Stimulated activated CD8-positive, alpha-beta memory T cell treated with anti-CD3 and anti-CD28 coated beads, Interleukin-4, amount 100 ng/mL, for 48 hours (primary cell): ENCODE results near the gene EHD1.

Source experiments
- DNase-seq: peaks from one replicate; pipeline ENCODE4 v3.0.0-alpha.2; 2020

EHD1 gene

DNA sequence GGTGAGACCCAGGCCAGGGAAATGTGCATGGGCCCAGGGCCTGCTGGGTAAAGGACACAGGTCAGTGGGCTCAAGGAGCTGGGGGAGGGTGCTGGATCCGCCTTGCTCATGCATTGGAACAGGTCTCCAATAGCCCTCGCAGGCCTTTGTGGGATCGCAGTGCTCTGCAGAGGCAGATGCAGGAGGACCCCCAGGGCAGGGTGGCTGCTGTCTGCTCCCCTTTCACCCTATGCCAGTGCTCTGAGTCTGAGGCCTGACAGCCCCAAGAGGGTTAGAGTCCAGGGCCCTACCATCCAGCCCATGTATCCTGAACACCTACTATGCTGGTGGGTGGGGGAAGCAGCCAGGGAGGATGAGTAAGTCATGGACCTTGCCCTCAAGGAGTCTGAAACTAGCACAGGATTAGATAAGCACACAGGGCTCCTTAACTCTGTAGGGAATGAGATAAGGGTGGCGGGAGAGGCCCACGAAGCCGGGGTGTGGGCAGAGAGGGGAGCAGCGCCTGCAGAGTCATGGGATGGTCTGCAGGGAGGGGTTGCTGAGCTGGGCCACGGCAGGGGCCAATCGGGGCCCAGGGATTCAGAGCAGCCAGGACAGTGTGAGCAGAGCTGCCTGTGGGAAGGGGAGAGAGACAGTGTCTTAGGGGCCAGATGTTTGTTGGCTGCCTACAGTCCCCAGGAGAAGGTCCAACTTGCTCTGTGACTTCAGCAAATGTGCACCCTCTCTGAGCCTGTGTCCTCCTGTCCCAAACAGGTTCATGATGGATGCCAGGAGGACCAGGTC, 10.5 kb upstream of the EHD1 start:
- no peak for DNase-seq

DNA sequence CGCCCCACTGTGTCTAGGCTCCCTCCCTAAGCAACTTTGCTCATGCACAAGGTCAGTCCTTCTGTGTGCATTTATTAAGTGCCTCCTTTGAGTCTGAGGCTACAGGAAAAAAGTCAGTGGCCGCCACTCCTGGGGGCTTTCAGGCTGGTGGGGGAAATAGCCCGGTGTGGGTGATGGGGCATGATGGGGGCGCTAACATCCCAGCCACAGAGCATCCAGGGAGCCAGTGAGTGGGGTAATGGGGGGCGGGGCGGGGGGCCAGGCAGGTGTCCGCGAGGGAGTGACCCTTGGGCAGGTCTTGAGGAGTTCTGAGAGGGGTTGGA, 9.9 kb upstream of the EHD1 start:
- no peak for DNase-seq

DNA sequence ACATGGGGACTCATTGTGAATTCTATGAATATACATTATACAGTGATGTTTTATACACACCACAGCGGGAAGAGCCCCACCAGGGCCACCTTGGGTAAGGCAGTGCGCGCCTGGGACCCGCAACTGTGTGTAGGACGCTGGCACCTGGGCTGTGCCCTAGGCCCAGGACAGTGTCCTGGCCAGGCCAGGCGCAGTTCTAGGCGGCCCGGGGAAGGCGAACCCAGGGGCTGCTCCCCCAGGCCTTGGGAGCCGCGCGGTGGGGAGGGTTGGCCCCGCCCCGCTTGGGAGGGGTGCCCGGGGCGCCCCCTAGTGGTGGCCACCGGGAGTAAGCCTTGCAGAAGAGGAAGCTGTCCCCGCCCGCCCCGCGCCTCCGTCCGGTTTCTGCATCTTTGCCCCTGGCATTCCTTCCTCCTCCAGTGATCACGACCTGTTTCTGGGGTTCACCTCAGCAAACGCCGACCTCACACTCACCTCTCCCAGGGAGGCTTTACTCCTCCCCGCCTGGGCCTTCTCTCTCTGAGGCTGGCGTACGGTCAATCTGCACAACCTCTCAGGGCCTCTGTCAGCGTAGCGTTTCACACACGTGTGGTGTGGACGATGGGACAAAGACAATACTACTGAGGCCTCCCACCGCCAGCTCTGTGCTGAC, 9.5 kb upstream of the EHD1 start:
- DNase-seq: peak; percentile 93

DNA sequence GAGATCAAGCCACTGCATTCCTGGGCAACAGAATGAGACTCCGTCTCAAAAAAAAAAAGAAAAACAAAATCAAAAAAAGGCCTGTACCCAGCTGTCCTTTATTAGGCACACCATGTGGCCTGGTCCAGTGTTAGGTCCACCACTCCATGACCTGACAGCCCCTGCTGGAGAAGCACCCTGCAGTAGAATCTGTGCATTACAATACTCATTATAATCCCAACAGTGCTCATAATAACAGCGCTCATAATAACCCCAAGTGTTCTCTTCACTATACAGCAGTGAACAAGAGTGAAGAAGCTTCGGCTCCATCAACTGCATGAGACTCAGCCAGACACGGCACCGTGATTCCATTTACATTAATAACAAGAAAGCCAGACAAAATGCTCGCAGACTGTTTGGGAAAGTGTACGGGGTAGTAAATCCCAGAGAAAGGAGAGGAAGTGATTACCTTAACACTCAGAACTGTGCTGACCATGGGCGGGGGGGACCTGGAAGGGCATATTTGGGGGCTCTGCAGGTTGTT, 8.9 kb upstream of the EHD1 start:
- DNase-seq: no peak

DNA sequence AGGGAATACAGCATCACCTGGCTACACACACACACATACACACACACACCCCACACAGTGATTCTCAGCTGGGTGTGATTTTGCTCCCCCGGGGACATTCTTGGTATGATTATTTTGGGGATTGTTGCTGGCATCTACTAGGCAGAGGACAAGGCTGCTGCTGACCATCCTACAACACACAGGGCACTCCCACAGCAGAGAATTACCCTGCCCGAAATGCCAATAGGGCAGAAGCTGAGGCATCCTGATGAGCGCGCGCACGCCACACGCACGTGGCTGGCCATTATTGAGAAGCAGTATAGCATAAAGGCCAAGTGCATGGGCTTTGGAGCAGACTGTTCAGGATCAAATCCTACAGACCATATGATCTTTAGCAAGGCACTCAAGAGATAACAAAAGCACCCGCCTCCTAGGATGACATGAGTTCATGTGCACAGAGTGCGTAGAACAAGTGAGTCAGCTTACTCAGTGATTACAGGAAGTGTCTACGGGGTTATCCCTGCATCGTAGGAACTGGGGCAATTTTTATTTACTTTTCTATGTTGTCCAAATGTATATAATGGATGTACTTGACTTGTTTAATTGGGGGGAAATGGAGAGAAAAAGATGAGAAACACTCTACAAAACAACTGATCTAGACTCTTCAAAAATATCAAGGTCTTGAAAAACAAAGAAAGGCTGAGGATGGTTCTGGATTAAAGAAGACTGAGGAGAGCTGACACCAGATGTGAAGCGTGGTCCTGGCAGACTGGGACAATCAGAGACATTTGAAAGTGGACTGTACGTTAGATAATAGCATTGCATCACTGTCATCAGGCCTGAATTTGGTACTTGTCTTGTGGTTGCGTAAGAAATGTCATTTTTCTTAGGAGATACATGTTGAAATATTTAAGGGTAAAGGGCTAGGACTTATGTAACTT, 7.2 kb upstream of the EHD1 start:
- no peak for DNase-seq

DNA sequence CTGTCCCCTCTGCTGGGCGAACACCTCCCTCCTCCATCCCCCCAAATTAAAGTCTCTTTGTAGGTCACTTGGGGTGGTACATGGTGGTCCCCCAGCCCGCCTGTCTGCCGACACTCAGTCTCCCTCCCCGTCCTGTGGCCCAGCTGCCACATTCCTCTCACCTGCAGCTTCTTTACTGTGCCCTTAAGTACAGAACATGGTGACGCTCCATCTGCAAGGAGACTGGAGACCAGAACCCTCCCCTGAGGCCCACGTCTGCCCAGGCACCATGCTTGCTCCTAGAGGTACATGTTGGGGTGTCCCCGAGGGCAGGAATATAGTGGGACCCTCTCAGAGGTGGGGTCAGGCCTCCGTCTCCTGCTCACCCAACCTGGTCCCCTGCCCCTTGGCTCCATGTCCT, 5.6 kb upstream of the EHD1 start:
- DNase-seq: no peak

DNA sequence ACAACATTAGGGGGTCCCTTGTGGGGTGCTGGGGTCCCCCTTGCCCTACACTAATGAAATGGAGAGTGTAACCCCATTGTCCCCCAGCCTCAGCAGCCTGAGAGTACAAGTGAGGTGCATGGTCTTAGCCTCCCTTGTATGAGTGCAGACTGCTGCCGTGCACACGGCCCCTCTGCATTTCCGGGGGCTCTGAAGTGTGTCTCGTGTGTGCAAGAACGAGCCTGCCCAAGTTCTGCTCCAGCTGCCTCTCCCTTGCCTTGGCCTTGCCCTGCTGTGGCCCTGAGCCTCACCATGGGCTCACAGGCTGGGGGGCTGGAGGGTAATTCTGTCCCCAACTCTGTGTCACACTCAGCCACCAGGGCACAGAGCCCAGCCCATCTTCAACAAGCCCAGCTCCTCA, 5.2 kb upstream of the EHD1 start:
- DNase-seq: no peak

DNA sequence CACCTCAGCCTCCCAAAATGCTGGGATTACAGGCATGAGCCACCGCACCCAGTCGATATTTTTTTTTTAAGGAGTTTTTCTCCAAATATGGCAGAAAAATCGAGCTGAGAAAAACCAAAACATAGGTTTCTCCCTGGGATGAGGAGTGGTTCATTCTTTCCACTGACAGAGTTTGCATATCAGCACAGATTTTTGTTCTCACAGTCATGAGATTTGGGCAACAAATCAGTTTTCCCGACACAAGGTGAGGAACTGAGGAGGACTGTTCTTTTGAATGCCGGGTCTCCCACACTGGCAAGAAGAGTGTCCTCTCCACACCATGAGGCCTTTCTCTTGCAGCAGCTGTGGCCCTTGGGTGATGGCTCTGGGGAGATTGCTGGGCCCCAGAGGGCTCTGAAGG, 3.8 kb upstream of the EHD1 start:
- DNase-seq: no peak

DNA sequence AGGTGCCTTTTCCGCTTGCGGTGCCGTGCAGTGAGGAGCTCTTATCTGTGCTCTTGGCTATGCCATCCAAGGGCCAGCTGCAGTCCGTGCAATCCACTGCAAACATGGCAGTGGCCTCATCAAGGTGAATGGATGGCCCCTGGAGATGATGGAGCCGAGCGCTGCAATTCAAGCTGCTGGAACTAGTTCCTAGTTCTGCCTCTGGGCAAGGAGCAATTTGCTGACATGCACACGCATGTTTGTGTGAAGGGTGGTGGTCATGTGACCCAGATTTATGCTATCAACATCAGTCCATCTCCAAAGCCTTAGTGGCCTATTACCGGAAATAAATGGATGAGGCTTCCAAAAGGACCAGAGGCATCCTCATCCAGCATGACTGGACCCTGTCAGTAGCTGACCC, 3.1 kb upstream of the EHD1 start:
- DNase-seq: no peak

DNA sequence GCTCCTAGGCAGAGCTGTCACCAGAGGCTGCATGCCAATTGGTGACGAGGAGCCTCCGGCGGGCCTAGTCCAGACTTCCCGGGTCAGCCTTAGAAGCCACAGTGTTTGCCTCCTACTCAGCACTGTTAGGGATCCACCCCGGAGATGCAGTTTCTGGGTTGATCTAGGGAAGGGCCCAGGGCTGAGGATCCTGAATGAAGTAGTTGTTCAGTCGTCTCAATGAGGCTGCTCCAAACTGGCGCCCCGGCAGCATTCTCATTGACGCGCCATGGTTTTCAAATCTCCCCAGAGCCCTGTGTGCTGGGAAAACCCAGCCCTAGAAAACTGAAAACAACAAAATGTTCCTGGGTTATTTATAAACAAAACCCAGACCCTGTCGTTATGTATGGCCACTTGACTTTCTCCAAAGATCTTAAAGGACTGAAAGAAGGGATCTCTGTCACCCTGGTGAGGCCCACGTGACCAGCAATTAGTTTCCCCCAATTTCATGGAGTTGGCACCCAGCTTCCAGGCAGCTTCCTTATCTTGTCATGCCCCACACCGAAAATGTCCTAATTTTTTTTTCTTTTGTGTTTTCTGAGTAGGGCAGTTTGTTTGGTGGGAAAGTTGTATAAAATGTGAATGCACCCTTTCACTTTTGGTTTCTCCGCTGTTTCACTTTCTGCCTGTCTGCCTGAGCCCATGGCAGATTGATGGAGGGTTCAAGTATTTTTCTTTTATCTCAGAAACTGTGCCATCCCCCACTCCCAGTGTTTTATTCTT, 2.0 kb upstream of the EHD1 start:
- DNase-seq: peak; percentile 28

DNA sequence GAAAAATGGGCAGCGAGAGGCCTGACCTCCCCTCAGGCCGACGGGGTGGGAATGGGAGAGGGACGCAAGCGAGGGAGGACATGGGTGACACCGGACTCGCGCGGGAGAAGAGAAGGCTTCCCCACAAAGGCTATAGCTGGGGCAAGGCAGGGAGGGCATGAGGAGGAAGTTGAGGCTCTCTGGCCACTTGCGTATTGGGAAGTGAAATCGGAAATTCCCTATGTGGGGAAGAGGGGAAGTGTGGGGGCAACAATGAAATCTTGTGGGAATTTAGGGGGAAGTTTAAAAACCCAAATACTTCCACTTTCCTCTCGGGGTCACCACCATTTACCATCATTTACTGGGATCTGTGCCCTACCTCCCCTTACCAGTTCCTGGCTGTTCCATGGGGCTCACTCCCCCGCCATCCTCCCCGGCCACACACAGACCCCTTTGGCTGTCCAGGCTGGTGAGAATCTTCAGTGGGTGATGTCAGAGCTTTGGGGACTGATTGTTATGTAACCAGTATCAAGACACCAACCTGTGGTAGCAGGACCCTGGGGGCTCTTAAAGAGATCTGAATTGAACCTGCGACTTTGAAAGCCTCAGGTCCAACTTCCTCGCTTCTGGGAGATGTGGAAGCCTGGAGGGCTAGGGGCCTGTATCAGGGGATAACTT, 951 bp upstream of the EHD1 start:
- DNase-seq: peak; percentile 39

DNA sequence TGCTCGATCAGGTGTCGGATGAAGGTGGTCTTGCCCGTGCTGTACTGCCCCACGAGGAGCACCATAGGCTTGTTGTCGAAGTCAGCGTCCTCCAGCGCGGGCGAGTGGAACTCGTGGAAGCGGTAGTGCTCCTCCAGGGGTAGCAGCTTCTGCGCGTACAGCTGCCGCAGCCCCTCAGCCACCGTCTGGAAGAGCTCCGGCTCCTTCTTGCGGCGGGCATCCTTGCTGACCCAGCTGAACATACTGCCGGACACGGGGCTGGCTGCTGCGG, 263 bp downstream of the EHD1 start:
- DNase-seq: no peak

DNA sequence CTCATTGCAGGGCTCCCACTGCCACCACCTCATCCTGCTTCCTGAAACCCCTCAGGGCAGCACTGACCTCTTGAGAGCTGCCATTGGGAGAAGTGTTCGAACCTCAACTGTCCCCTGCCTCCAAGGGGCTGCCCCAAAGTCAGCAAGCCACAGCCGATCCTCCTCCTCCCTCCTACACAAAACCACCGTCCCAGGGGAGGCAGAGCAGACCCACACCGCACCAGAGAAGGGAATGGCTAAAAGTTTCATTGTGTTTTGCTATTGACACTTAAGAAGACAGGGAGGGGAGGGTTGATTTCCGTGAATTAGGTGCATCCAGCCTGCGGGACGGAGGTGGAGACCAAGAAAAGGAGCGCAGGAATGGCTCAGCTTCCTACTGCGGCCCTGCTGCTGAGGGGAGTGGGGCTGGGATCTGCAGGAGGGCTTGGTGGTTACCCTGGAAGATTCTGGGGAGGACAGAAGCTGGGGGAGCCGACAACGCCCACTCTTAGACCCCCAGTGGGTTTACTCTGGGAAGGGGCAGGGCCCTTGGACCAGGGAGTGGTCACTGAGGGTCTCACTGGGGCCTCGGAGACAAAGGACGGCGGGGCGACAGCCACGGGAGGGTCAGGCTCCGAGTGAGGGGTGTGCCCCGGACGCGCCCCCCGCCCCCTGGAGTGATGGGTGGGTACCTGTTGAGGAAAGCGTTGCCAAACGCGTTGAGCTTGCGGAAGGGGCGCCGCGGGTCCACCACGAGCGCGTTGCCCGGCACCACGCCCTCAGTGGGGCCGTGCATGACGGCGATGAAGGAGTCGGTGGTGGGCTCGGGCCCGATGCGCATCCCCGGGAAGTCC, 815 bp downstream of the EHD1 start:
- no peak for DNase-seq

DNA sequence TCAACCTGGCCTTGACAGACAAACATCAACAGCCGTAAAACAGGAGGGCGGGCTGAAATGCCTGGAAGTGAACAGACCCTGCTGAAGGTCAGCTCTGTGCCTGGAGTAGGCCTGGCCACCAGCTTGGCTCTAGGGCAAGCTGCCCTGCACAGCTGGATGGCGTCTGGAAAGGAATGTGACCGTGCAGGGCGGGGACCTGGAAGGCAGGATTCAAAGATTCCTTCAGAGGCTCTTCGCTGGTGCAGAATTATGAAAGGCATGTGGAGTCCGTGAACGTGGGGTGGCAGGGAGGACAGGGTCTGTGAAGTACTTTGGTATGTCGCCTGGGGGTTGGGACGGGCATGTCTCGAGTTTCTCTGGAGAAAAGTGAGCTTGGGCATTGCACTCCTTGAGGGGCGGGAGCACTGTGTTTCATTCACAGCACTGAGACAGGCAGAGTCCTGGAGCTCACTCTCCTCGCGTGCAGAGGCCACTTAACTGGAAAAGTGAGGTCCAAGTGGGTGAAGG, 1.5 kb downstream of the EHD1 start:
- no peak for DNase-seq

DNA sequence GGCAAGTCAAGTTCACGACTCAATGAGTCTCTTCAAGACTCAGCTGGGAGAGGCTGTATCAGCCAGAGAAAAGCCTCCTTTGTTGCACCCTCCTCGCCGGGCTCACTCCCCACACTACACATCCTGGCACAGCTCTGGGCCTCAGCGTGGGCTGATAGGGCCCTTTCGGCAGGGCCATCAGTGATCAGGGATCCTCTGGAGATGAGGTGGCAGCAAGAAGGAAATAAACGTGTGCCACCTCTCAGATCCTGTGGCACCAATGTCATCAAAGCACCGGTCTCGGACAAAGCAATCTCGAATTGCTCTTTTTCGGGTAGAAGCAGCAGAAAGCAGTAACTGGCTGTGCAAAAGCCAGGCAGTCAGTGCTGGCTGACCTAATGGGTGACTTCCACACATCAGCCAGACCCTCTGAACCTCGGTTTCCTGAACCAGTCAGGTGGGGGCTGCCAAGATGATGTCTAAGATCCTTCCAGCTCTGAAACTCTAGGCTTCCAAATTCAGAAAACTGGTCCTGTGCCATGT, 2.1 kb downstream of the EHD1 start:
- DNase-seq: peak; percentile 70

DNA sequence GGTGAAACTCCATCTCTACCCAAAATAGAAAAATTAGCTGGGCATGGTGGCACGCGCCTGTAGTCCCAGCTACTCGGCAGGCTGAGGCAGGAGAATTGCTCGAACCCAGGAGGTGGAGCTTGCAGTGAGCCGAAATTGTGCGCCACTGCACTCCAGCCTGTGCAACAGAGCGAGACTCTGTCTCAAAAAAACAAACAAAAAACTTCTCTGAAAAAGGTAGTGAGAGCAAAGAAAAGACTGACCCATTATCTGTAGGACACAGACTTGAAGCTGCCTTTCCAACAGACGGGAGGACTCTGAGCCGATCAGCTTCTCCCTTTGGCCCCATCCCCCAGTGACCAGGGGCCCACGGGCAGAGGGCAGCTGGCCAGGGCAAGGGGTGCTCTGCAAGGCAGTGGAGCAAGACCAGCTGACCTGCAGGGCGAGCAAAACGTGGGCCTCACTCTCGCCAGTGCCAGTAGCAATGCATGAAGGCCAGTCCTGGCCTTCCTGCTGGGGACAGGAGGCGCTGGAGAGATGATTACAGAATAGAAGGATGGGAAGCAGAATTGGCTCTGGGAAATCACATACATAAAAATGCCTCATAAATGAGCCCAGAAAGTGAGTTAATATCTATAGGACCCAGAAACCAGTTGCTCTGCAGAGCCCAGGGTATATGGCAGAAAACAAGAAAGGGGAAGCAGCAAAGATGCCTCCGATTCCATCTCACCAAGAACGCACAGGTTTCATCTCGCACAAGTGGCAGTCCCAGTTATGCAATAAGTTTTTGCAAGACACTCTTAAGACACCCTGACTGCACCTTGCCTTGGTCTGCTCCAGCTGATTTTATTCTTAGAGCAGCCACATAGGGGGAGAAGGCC, 2.8 kb downstream of the EHD1 start:
- no peak for DNase-seq

DNA sequence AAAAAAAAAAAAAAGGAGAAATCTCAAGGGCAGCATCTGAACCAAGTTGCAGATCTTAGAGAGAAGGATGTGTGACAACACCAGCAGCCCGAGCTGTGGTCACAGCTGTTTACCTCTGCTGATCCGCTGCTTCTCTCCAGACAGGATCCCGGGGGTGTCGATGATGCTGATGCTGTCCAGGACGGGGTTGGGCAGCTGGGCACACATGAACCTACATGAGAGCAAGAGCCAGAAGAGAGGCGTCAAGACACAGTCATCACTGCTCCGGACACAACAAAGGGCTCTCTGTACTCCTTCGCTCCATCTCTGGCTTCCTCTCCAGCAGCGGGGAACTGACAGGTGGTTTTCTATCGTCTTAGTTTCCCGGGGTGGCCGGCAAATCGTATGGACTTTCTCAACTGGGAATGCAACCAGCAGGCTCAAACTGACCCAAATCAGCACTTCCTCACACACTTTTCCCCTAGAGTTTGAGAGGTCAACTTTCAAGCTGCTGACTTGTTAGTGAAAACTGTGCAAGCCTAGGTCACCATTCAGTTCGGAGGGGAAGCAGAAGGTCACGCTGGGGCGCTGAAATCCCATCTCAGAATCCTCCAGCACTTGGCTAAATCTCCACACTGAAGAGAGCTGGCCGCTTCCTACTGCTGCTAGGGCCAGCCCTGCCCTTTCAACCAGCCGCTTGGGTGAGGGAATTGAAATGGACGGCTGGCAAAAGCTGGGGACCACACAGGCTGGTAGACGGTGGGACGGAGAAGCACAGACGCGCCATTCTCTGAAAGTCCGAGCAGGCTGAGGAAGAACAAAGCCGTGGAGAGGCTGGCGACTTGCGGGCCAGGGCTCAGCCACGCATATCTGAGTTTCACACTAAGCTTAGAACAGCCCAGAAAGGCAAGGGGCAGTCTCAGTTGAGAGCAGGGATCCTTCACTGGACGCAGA, 3.8 kb downstream of the EHD1 start:
- DNase-seq: no peak

DNA sequence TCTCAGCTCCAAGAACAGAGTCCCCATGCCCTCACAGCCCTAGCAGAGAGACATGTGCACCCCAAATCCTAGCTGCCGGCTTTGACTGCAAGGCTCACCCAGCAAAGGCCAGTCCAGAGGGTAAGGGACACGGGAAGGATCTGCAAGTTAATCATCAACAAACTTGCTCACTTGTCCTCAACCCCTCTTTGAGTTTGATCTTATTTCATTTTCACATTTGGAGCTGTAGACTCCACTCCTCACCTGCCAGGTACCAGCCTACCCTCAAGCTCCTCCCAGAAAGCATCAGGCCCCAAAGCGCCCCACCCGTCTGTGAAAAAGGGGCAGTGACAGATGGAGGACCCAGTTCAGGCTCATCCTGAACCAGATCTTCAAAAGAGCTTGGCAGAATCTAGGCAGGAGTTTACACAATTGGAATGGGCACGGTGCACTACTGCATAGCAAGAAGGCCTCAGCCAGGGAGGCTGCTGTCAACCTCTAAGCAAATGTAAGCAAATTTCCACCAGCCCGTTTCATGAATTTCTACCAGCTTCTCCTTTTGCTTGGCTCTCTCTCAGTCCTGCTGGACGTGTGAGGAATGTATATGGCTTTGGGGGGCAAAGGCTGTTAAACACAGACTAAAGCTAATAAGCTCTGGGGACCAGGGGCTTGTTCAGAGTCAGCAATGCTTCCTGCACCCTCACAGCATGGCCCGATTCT, 5.5 kb downstream of the EHD1 start:
- DNase-seq: no peak
